ENCODE results near the gene RAB1A. TPM values are rescaled to one million over a fixed set of nuclear protein-coding genes. Genes with fewer than 3 reads are reported as not detected.

The RAB1A gene
- polyA plus RNA-seq, 1 experiment, result 292 TPM

GRCh38 chr2:65085148-65085547, 44.8 kb downstream of the RAB1A start:
- H3K27ac ChIP-seq (ENCODE audit: low read depth, low read length), result no peak overlapping the region
- no peak overlapping the region for H3K4me3 ChIP-seq (ENCODE audit: low read depth, low read length)
- H3K27me3 ChIP-seq (ENCODE audit: control insufficient read depth, insufficient read depth, low read length), result no peaks in the 10 kb centered on the region
- ChIA-PET CTCF (interaction anchor here (1.3 kb wide), 1 partner anchor 45 kb away, joined by 3 read pairs; the partner anchor contains the start of gene RAB1A), POLR2A (interaction anchor here (2.3 kb wide), 1 partner anchor 45 kb away, joined by 5 read pairs; the partner anchor contains the start of gene RAB1A)
- H3K9me3 ChIP-seq (ENCODE audit: control insufficient read depth, insufficient read depth, low read length), result no peaks in the 10 kb centered on the region
- no peak for TF ChIP-seq CTCF (IDR thresholded peaks at IDR 0.05; ENCODE audit: low read depth, low read length)
- DNase-seq (ENCODE audit: low read depth, low spot score), result no peak

- Histone ChIP-seq H3K4me3 (ENCODE audit: low read depth, low read length) (no peak overlapping the region), H3K9me3 (ENCODE audit: control insufficient read depth, insufficient read depth, low read length) (no peaks in the 10 kb centered on the region), H3K27ac (ENCODE audit: low read depth, low read length) (peak overlapping the region; percentile 21), H3K27me3 (ENCODE audit: control insufficient read depth, insufficient read depth, low read length) (no peaks in the 10 kb centered on the region)
- no peak for DNase-seq (ENCODE audit: low read depth, low spot score)
- no peak for TF ChIP-seq CTCF (IDR thresholded peaks at IDR 0.05; ENCODE audit: low read depth, low read length)
- ChIA-PET POLR2A (interaction anchor here (0.7 kb wide), 1 partner anchor 83 kb away, joined by 4 read pairs; no protein-coding TSS in a partner anchor), CTCF (no interaction called here)
These were observed 48.6 kb downstream of the RAB1A start for GRCh38 chr2:65081232-65081685.

- H3K4me3 ChIP-seq (ENCODE audit: low read depth, low read length), result no peak overlapping the region
- POLR2A ChIA-PET, result no interaction called here
- H3K27me3 ChIP-seq (ENCODE audit: control insufficient read depth, insufficient read depth, low read length), result no peaks in the 10 kb centered on the region
- H3K27ac ChIP-seq (ENCODE audit: low read depth, low read length), result peak overlapping the region; percentile 11
- no peak for DNase-seq (ENCODE audit: low read depth, low spot score)
- CTCF ChIA-PET, result interaction anchor here (0.8 kb wide), 1 partner anchor 8 kb away, joined by 3 read pairs; no protein-coding TSS in a partner anchor
- TF ChIP-seq CTCF (IDR thresholded peaks at IDR 0.05; ENCODE audit: low read depth, low read length), result no peak
- H3K9me3 ChIP-seq (ENCODE audit: control insufficient read depth, insufficient read depth, low read length), result no peaks in the 10 kb centered on the region
These were observed 50.9 kb downstream of the RAB1A start for GRCh38 chr2:65079017-65079416.

GRCh38 chr2:65077898-65078297, 52.0 kb downstream of the RAB1A start:
- ChIA-PET CTCF (interaction anchor here (0.9 to 1.2 kb wide), 2 partner anchors 9 to 13 kb away, joined by 3 to 4 read pairs; no protein-coding TSS in a partner anchor), POLR2A (no interaction called here)
- Histone ChIP-seq H3K9me3 (ENCODE audit: control insufficient read depth, insufficient read depth, low read length) (no peaks in the 10 kb centered on the region), H3K4me3 (ENCODE audit: low read depth, low read length) (no peak overlapping the region), H3K27ac (ENCODE audit: low read depth, low read length) (no peak overlapping the region), H3K27me3 (ENCODE audit: control insufficient read depth, insufficient read depth, low read length) (no peaks in the 10 kb centered on the region)
- no peak for TF ChIP-seq CTCF (IDR thresholded peaks at IDR 0.05; ENCODE audit: low read depth, low read length)
- no peak for DNase-seq (ENCODE audit: low read depth, low spot score)

GRCh38 chr2:65076345-65076710, 53.6 kb downstream of the RAB1A start:
- Histone ChIP-seq H3K27ac (ENCODE audit: low read depth, low read length) (peak overlapping the region; percentile 33), H3K27me3 (ENCODE audit: control insufficient read depth, insufficient read depth, low read length) (no peaks in the 10 kb centered on the region), H3K4me3 (ENCODE audit: low read depth, low read length) (no peak overlapping the region), H3K9me3 (ENCODE audit: control insufficient read depth, insufficient read depth, low read length) (no peaks in the 10 kb centered on the region)
- CTCF ChIA-PET, result interaction anchor here (0.9 to 1.3 kb wide), 2 partner anchors 12 to 158 kb away, joined by 3 read pairs; no protein-coding TSS in a partner anchor
- no peak for TF ChIP-seq CTCF (IDR thresholded peaks at IDR 0.05; ENCODE audit: low read depth, low read length)
- DNase-seq (ENCODE audit: low read depth, low spot score), result no peak
- POLR2A ChIA-PET, result interaction anchor here (0.7 to 1.6 kb wide), 2 partner anchors 20 to 54 kb away, joined by 4 to 7 read pairs; partner anchors contain the start of genes CEP68 and RAB1A

Measured in AG04450 (cell line).